Vagina (tissue), 2 donors: ENCODE results near the gene ACP4.

ENCODE experiments used
- POLR2A ChIP-seq, 2 donors: fragments of 450-650 bp; IDR thresholded peaks; one replicate each; pipeline ENCODE4 v1.6.1; 2017; ENCODE audit warnings: antibody characterized with exemption in 2 of 2, mild to moderate bottlenecking in 2 of 2, moderate library complexity in 2 of 2
- POLR2AphosphoS5 ChIP-seq, 2 donors: sonication (generic); formaldehyde crosslinking; IDR thresholded peaks; one replicate each; pipeline ENCODE4 v1.9.0; 2017; ENCODE audit warnings: antibody characterized with exemption in 2 of 2, mild to moderate bottlenecking in 2 of 2, low read depth in 1 of 2; ENCODE audit not compliant: insufficient read depth in 1 of 2
- TF ChIP-seq, protein P1 (sequence below), 3 experiments: fragments of 450-650 bp in 2 of 3; fragments of 200-600 bp in 1 of 3; sonication (generic) in 1 of 3; IDR thresholded peaks; one replicate each; pipeline ENCODE4 v1.5.1; 2017 to 2019; ENCODE audit warnings: antibody characterized with exemption in 3 of 3, mild to moderate bottlenecking in 2 of 3, moderate library complexity in 2 of 3

DNA sequence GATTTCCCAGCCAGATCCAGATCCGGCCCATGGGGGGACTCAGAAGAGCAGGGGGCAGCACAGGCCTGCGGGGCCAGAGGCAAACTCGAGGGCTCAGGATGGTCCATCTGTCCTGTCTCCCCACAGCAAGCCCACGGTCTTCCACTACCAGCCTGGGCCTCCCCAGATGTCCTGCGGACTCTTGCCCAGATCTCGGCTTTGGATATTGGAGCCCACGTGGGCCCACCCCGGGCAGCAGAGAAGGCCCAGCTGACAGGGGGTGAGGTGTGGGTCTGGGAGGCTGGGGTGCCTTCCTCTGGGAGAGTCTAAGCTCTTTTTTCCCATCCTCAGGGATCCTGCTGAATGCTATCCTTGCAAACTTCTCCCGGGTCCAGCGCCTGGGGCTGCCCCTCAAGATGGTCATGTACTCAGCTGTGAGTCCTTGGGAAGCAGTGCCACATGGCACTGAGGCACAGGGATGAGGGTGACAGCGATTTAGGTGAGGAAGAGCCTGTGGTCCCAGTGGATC is 3.4 kb downstream of the ACP4 start:
- TF ChIP-seq POLR2AphosphoS5 (IDR thresholded peaks at IDR 0.05; ENCODE audit: insufficient read depth in 1 of 2, low read depth in 1 of 2) (no peak), POLR2A (IDR thresholded peaks at IDR 0.05) (no peak)
- TF ChIP-seq, protein P1, sequence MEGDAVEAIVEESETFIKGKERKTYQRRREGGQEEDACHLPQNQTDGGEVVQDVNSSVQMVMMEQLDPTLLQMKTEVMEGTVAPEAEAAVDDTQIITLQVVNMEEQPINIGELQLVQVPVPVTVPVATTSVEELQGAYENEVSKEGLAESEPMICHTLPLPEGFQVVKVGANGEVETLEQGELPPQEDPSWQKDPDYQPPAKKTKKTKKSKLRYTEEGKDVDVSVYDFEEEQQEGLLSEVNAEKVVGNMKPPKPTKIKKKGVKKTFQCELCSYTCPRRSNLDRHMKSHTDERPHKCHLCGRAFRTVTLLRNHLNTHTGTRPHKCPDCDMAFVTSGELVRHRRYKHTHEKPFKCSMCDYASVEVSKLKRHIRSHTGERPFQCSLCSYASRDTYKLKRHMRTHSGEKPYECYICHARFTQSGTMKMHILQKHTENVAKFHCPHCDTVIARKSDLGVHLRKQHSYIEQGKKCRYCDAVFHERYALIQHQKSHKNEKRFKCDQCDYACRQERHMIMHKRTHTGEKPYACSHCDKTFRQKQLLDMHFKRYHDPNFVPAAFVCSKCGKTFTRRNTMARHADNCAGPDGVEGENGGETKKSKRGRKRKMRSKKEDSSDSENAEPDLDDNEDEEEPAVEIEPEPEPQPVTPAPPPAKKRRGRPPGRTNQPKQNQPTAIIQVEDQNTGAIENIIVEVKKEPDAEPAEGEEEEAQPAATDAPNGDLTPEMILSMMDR (IDR thresholded peaks at IDR 0.05) = no peak
